Rectal smooth muscle tissue (tissue), 1 donor: ENCODE data around the gene TMPRSS11F.

Experiments
- H3K27ac ChIP-seq: one replicate; pipeline ENCODE4 v1.7.0; 2013; ENCODE audit warnings: low read depth, low read length, inconsistent platforms
- H3K27me3 ChIP-seq: one replicate; pipeline ENCODE4 v1.7.0; 2013; ENCODE audit warnings: low read length; ENCODE audit not compliant: control insufficient read depth, insufficient read depth
- H3K36me3 ChIP-seq: one replicate; pipeline ENCODE4 v1.7.0; 2013; ENCODE audit warnings: low read length; ENCODE audit not compliant: control insufficient read depth, insufficient read depth
- H3K4me1 ChIP-seq: one replicate; pipeline ENCODE4 v1.7.0; 2013; ENCODE audit warnings: low read length; ENCODE audit not compliant: control insufficient read depth, insufficient read depth
- H3K4me3 ChIP-seq: one replicate; pipeline ENCODE4 v1.7.0; 2013; ENCODE audit warnings: low read length
- H3K9ac ChIP-seq: one replicate; pipeline ENCODE4 v1.7.0; 2013; ENCODE audit warnings: low read length

The TMPRSS11F gene

DNA sequence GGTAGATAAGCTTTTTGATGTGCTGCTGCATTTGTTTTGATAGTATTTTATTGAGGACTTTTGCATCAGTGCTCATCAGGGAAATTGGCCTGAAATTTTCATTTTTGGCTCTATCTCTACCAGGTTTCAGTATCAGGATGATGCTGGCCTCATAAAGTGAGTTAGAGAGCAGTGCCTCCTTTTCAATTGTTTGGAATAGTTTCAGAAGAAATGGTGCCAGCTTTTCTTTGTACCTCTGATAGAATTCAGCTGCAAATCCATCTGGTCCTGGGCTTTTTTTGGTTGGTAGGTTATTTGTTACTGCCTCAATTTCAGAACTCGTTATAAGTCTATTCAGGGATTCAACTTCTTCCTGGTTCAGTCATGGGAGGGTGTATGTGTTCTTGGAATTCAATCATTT, 15.6 kb upstream of the TMPRSS11F start:
- Histone ChIP-seq H3K27ac (no peak overlapping the region), H3K9ac (no peak overlapping the region), H3K4me1 (no peaks in the 10 kb centered on the region), H3K36me3 (no peaks in the 10 kb centered on the region), H3K4me3 (no peak overlapping the region), H3K27me3 (no peaks in the 10 kb centered on the region)

DNA sequence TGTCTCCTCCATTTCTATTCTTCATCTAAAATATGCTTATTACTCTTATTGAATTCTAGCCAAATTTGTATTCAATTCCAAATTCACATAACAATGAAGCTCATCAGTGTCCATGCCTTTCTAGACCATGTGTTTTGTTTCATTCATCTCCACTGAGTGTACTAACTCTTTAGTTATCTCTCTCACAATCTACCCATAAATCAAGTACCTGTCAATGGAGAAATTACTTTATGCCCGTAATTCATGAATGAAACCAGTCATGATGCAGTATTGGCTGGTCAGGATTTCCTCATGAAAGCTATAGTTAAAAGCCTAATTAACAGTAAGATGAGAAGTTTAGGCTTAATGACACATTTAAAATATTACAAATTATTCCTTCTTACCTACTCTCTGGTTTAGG, 12.2 kb upstream of the TMPRSS11F start:
- no peak overlapping the region for H3K27ac ChIP-seq
- no peaks in the 10 kb centered on the region for H3K27me3 ChIP-seq
- H3K36me3 ChIP-seq, result no peaks in the 10 kb centered on the region
- H3K4me1 ChIP-seq, result no peaks in the 10 kb centered on the region
- H3K9ac ChIP-seq, result no peak overlapping the region
- no peak overlapping the region for H3K4me3 ChIP-seq

DNA sequence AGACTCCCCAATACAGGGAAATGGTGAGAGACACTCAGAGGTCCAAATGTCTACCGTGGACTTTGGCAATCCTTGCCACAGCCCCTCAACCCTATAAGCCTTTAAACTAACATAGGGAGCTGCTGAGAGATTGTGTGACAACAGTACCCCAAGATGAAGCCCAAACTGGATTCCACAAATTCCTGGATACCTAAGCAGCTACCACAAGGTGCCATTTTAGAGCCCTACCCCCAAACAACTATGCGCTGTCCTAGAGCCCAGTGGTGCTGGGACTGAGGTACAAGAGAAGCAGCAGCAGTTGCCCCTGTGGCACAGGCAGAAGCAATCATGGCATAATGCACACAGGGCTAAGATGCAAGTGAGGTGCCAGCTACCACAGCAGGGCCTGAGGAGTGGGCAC, 2.7 kb upstream of the TMPRSS11F start:
- no peaks in the 10 kb centered on the region for H3K36me3 ChIP-seq
- no peak overlapping the region for H3K4me3 ChIP-seq
- no peak overlapping the region for H3K9ac ChIP-seq
- no peak overlapping the region for H3K27ac ChIP-seq
- no peaks in the 10 kb centered on the region for H3K4me1 ChIP-seq
- H3K27me3 ChIP-seq, result no peaks in the 10 kb centered on the region

DNA sequence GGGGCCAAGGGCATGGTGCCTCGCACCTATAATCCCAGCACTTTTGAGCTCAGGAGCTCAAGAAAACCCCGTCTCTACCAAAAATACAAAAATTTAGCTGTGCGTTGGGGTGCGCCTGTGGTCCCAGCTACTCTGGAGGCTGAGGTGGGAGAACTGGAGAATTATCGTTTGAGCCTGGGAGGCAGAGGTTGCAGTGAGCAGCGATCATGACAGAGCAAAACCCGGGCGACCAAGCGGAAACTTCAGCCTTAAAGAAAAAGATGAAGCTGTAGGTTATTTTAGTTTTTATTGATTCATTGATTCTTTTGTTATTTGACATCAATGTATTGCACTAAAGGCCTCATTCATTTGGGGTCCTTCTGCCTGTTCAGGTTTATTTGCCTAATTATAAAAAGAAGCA, 5.4 kb downstream of the TMPRSS11F start:
- Histone ChIP-seq H3K36me3 (no peaks in the 10 kb centered on the region), H3K27me3 (no peaks in the 10 kb centered on the region), H3K4me3 (no peak overlapping the region), H3K9ac (no peak overlapping the region), H3K27ac (no peak overlapping the region), H3K4me1 (no peaks in the 10 kb centered on the region)

DNA sequence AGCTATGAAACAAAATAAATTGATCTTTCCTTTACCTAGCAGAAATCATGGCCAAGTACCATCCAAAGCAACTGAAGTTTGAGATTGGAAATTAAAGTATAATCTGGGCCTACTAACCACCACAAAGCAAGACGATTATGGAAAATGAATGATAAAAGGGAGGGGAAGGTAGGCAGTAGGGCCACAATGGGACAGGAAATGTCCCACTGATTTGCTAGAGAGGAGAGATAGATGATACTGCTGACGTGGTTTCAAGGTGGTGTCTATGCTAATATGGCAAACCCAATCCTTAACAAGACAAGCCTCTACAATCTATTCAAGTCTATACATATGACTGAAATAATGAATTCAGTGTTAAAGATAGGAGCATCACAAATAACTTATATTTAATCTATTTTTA, 6.1 kb downstream of the TMPRSS11F start:
- Histone ChIP-seq H3K27ac (no peak overlapping the region), H3K9ac (no peak overlapping the region), H3K27me3 (no peaks in the 10 kb centered on the region), H3K36me3 (no peaks in the 10 kb centered on the region), H3K4me1 (no peaks in the 10 kb centered on the region), H3K4me3 (no peak overlapping the region)

DNA sequence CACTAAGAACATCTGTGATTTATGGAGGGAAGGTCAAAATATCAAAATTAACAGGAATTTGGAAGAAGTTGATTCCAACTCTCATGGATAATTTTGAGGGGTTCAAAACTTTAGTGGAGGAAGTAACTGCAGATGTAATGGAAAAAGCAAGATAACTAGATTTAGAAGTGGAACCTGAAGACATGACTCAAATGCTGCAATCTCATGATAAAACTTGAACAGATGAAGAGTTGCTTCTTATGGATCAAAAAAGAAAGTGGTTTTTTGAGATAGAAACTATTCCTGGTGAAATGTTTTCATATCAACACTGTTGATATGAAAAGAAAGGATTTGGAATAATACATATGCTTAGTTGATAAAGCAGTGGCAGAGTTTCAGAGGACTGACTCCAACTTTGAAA, 9.7 kb downstream of the TMPRSS11F start:
- Histone ChIP-seq H3K4me1 (no peaks in the 10 kb centered on the region), H3K4me3 (no peak overlapping the region), H3K27me3 (no peaks in the 10 kb centered on the region), H3K9ac (no peak overlapping the region), H3K36me3 (no peaks in the 10 kb centered on the region), H3K27ac (no peak overlapping the region)

DNA sequence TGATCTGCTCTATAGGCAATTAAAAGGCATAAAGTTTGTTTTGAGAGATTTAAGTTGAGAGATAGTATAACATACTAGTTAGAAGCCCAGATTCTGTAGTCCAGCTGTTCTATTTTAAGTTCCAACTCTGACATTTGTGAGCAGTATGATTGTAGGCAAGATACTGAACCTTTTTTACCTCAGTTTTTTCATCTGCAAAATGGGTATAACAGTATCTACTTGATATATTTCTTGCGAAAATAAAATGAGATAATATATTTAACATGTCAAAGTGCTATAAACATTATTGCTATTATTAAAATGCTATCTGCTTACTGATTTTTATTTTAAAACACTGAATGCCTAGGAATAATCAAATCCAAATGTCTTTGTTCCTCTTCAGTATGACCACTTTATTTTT, 19.2 kb downstream of the TMPRSS11F start:
- Histone ChIP-seq H3K9ac (no peak overlapping the region), H3K4me1 (no peaks in the 10 kb centered on the region), H3K27me3 (no peaks in the 10 kb centered on the region), H3K36me3 (no peaks in the 10 kb centered on the region), H3K27ac (no peak overlapping the region), H3K4me3 (no peak overlapping the region)

DNA sequence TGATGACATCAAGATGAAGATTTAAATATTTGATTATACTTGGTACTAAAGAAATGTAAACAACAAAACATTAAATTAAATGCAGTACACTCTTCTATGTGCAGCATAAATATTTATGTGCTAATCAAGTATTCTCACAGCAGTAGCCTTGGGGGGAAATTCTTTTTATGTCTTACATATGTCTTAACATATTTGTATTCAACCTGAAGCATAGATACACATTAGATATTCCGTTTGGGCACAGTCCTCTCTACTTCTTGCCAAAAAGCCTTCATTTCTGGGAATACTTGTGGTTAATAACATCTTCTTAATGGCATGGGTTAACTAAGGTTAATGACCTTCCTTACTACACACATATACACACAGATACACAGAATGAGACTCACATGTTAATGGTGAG, 19.8 kb downstream of the TMPRSS11F start:
- H3K27ac ChIP-seq, result no peak overlapping the region
- H3K4me1 ChIP-seq, result no peaks in the 10 kb centered on the region
- no peak overlapping the region for H3K4me3 ChIP-seq

DNA sequence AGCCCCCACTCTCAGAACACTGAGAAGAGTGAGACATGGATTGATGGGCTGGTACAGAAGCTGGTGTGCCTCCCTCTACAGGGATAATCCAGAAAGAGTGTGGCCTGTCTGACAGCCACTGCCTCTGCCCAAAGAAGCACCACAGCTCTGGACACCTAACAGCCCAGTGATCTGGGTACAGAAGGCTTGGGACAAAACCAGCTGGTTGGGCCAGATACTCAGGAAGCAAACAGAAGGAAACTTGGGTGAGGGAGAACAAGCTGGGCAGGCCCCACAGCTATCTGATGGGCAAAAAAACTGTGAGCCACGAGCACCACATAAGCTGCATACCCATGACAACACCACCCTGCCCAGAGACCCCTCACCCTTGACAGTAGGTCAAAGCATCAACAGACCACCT, 46.9 kb downstream of the TMPRSS11F start:
- H3K9ac ChIP-seq, result no peak overlapping the region
- H3K27ac ChIP-seq, result no peak overlapping the region
- H3K4me3 ChIP-seq, result no peak overlapping the region
- H3K27me3 ChIP-seq, result no peaks in the 10 kb centered on the region
- H3K4me1 ChIP-seq, result no peaks in the 10 kb centered on the region
- no peaks in the 10 kb centered on the region for H3K36me3 ChIP-seq

More for the DNA sequence above, 19.8 kb downstream of the TMPRSS11F start:
- Histone ChIP-seq H3K27me3 (no peaks in the 10 kb centered on the region), H3K9ac (no peak overlapping the region), H3K36me3 (no peaks in the 10 kb centered on the region)

DNA sequence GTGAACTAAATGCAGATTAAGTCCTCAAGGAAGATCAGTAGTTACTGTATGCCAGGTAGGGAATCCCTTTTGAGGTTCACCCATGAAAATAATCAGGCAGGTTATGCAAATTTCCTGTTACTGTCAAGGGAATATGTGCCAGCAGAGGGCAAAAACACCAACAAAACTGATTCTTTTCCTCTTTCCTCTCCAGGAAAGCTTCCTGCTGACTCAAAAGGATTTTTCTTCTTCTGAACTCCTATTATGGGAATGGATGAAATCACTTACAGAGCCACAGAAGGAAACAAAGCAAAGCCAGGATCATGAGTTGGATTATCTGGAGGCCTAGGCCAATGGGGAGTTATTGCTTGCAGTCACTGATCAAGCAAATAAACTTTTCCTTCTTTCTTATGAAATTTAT, 49.7 kb downstream of the TMPRSS11F start:
- Histone ChIP-seq H3K27me3 (no peaks in the 10 kb centered on the region), H3K36me3 (no peaks in the 10 kb centered on the region), H3K4me1 (no peaks in the 10 kb centered on the region), H3K27ac (no peak overlapping the region), H3K4me3 (no peak overlapping the region), H3K9ac (no peak overlapping the region)

DNA sequence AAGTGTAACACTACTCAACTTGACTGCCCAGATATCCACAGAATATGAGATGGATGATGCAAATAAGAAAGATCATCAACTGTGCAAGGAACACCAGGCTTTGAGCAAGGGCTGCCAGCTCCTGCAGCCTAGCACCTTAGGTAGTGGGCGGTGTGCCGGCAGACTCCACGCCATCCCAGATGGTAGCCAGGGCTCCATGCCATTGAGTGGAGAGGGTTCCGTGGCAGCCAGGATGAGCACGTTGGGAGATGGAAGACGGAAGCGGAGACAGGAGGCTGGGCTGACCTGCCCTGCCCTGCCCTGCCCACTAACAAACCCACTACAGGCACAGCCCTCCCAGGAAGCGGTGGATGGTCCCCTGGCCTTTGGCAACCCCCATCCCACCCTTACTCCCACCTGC, 51.9 kb downstream of the TMPRSS11F start:
- H3K9ac ChIP-seq, result no peak overlapping the region
- no peak overlapping the region for H3K4me3 ChIP-seq
- H3K36me3 ChIP-seq, result no peaks in the 10 kb centered on the region
- no peaks in the 10 kb centered on the region for H3K4me1 ChIP-seq
- H3K27ac ChIP-seq, result no peak overlapping the region
- no peaks in the 10 kb centered on the region for H3K27me3 ChIP-seq

DNA sequence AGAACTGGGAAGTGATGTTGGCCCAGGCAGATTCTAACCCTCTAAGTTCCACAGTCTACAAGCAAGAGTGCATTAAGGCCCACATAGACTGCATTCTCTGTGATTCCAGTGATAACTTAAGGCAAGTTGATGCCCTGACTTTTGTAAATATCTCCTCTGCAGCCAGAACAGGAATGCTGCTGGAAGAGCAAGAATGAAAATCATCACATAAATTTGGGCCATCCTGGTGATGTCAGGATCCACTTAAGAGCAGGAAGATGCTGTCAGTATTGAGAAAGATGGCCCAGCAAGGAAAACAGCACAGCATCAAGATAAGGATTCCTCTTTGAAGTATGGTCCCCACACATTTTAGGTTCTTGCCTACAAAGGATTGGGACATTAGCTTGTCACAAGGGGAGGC, 52.4 kb downstream of the TMPRSS11F start:
- H3K27me3 ChIP-seq, result no peaks in the 10 kb centered on the region
- no peak overlapping the region for H3K27ac ChIP-seq
- no peak overlapping the region for H3K9ac ChIP-seq
- no peaks in the 10 kb centered on the region for H3K36me3 ChIP-seq
- no peaks in the 10 kb centered on the region for H3K4me1 ChIP-seq
- H3K4me3 ChIP-seq, result no peak overlapping the region

DNA sequence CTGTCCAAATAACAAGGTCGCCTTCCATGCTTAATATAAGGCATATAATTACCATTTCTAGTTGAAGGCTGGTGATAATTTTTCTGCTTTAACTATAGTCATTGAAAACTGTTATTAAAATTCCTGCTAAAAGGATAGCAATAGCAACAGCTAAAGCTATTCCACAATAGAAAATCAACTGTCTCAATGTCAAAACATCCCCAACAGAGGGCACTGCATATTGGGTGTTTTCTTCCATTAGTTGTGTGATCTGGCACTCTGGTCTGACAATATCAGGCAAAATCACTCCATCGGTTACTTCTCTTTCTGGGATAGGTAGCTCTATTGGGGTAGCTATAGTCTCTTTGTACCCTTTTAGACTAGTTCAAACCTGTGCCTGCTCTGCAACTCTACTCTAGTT, 53.5 kb downstream of the TMPRSS11F start:
- H3K4me3 ChIP-seq, result no peak overlapping the region
- no peaks in the 10 kb centered on the region for H3K4me1 ChIP-seq
- H3K36me3 ChIP-seq, result no peaks in the 10 kb centered on the region
- H3K27ac ChIP-seq, result no peak overlapping the region
- no peaks in the 10 kb centered on the region for H3K27me3 ChIP-seq
- no peak overlapping the region for H3K9ac ChIP-seq

DNA sequence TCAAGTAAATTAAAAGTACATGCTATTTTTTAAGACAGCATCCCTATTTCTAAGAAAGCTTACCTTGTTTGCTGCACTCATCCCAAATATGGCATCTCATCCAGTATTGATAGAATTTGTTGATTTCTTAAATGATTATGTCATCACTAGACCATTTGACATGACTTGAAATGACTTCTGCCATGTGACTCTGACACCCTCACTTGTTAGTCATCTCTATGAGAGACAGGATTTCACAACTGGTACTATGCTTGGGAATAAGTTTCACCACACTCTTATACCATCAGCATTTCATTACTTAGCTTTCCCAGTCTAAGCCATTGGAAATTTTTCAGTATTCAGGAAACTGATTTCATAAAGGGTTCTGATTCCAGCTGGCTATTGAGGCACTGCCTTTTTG, 55.3 kb downstream of the TMPRSS11F start:
- no peak overlapping the region for H3K4me3 ChIP-seq
- H3K27ac ChIP-seq, result no peak overlapping the region
- H3K27me3 ChIP-seq, result no peaks in the 10 kb centered on the region
- H3K36me3 ChIP-seq, result no peaks in the 10 kb centered on the region
- no peaks in the 10 kb centered on the region for H3K4me1 ChIP-seq
- no peak overlapping the region for H3K9ac ChIP-seq
